Right lobe of liver (tissue), 6 donors: Measurements from ENCODE around the gene KIF25. TPM values are rescaled to one million over a fixed set of nuclear protein-coding genes. Genes with fewer than 3 reads are reported as not detected.

ENCODE experiments used
- ATAC-seq, 4 donors: fragments of 200-7000 bp; cut with Tn5 transposase; one replicate each; pipeline ENCODE4 v1.9.1; 2020; ENCODE audit warnings: mild to moderate bottlenecking in 4 of 4, moderate library complexity in 4 of 4
- DNase-seq, 3 donors: peaks; one replicate each; pipeline ENCODE4 v3.0.0-alpha.2; 2020
- H3K27ac ChIP-seq, 3 donors: fragments of 200-600 bp; one replicate each; pipeline ENCODE4 v1.8.0; 2022
- H3K27me3 ChIP-seq, 2 donors: fragments of 200-600 bp; one replicate each; pipeline ENCODE4 v1.8.0; 2022
- H3K36me3 ChIP-seq, 4 donors: fragments of 200-600 bp; sonication (generic) in 1 of 4; one replicate each; pipeline versions ENCODE4 v1.5.1 to v1.8.0; 2017 to 2022; ENCODE audit warnings: control low read depth in 1 of 4
- H3K4me1 ChIP-seq, 4 donors: fragments of 200-600 bp; sonication (generic) in 1 of 4; one replicate each; pipeline versions ENCODE4 v1.5.1 to v1.8.0; 2017 to 2022; ENCODE audit warnings: control low read depth in 1 of 4
- H3K4me3 ChIP-seq, 3 donors: fragments of 200-600 bp; one replicate each; pipeline ENCODE4 v1.8.0; 2022
- H3K9me3 ChIP-seq, 4 donors: fragments of 200-600 bp; sonication (generic) in 1 of 4; one replicate each; pipeline versions ENCODE4 v1.5.1 to v1.8.0; 2017 to 2022; ENCODE audit warnings: control low read depth in 1 of 4
- CTCF ChIP-seq, 4 donors: fragments of 200-600 bp in 3 of 4; fragments of 450-650 bp in 1 of 4; IDR thresholded peaks; one replicate each; pipeline versions ENCODE4 v1.5.1 to v1.8.0; 2016 to 2022; ENCODE audit warnings: antibody characterized with exemption in 4 of 4, mild to moderate bottlenecking in 2 of 4
- POLR2A ChIP-seq: fragments of 450-650 bp; IDR thresholded peaks from one replicate; pipeline ENCODE4 v1.6.1; 2017; ENCODE audit warnings: antibody characterized with exemption, mild to moderate bottlenecking
- WGBS: methylation state at CpG from one replicate; pipeline ENCODE4 v1.1.6; 2018; ENCODE audit warnings: low coverage, low lambda C conversion rate; ENCODE audit not compliant: insufficient coverage; ENCODE audit errors: missing lambda C conversion rate; 5-methylcytosine and 5-hydroxymethylcytosine counted together
- intact Hi-C, 2 donors: fragments of 100-400 bp; cut with DNase I; formaldehyde crosslinking; loops; one replicate each; pipeline versions ENCODE4 v1.11.2 to v1.14.1; 2022
- total RNA-seq, 6 experiments: library from RNA; depleted of rRNA in 2 of 6; stranded (reverse); fragments of >200 nt in 2 of 6; fragmentation: NEBNext Ultra II Directional in 3 of 6; extraction: Animal tissue kit (Norgen Biotek cat#: 25700) in 3 of 6; gene quantifications; one replicate each; pipeline versions ENCODE4 v1.1.0 to v1.2.4, GENCODE V29; 2016 to 2023
- donor health status: DM: no; HTN: yes; CAD: no.
- donor health status: DM: no; HTN: no; CAD: no.
- donor health status: DM: no; HTN: no; CAD: no.
- donor health status: DM: no; HTN: yes; CAD: no.
- donor health status: DM: no; HTN: yes; CAD: no.

KIF25 gene
- total RNA-seq, 6 experiments from 2014 or later: 0.15 TPM; not detected in 5

GRCh38 chr6:168062346-168063289, 65.1 kb downstream of the KIF25 start:
- H3K9me3 ChIP-seq: no peaks in the 10 kb centered on the region
- ATAC-seq (no peak), DNase-seq (no peak)
- H3K36me3 ChIP-seq: no peaks in the 10 kb centered on the region
- H3K27ac ChIP-seq: no peak overlapping the region
- H3K27me3 ChIP-seq: no peaks in the 10 kb centered on the region
- TF ChIP-seq POLR2A: no peak
- no peak for TF ChIP-seq CTCF (IDR thresholded peaks at IDR 0.05)
- intact Hi-C loops: no loop called here
- H3K4me1 ChIP-seq: no peaks in the 10 kb centered on the region
- H3K4me3 ChIP-seq: no peak overlapping the region
- WGBS: 0% methylated on average over 1 of the region's 31 CpGs

GRCh38 chr6:168063431-168063830, 66.0 kb downstream of the KIF25 start:
- Histone ChIP-seq H3K4me3 (no peak overlapping the region), H3K9me3 (no peaks in the 10 kb centered on the region), H3K27ac (no peak overlapping the region), H3K4me1 (no peaks in the 10 kb centered on the region), H3K36me3 (no peaks in the 10 kb centered on the region), H3K27me3 (no peaks in the 10 kb centered on the region)
- TF ChIP-seq POLR2A (no peak), CTCF (IDR thresholded peaks at IDR 0.05) (no peak)
- intact Hi-C loops: no loop called here
- DNase-seq (no peak), ATAC-seq (no peak)
- 100% methylated on average over 3 of the region's 13 CpGs for WGBS

- DNase-seq (no peak), ATAC-seq (no peak)
- intact Hi-C loops: no loop called here
- Histone ChIP-seq H3K36me3 (no peaks in the 10 kb centered on the region), H3K4me1 (no peaks in the 10 kb centered on the region), H3K27me3 (no peaks in the 10 kb centered on the region), H3K4me3 (no peak overlapping the region), H3K27ac (no peak overlapping the region), H3K9me3 (no peaks in the 10 kb centered on the region)
- TF ChIP-seq POLR2A (no peak), CTCF (IDR thresholded peaks at IDR 0.05) (no peak)
- WGBS: no CpG with 5 or more reads among the region's 11 CpGs
Measured at GRCh38 chr6:168064226-168064807, 66.8 kb downstream of the KIF25 start.

- H3K36me3 ChIP-seq: no peaks in the 10 kb centered on the region
- H3K27me3 ChIP-seq: no peaks in the 10 kb centered on the region
- H3K27ac ChIP-seq: no peak overlapping the region
- H3K9me3 ChIP-seq: no peaks in the 10 kb centered on the region
- no peak for ATAC-seq
- DNase-seq: no peak
- H3K4me1 ChIP-seq: no peaks in the 10 kb centered on the region
- intact Hi-C loops: no loop called here
- WGBS: 89% methylated on average over 15 of the region's 24 CpGs
- TF ChIP-seq POLR2A (no peak), CTCF (IDR thresholded peaks at IDR 0.05) (no peak)
- H3K4me3 ChIP-seq: no peak overlapping the region
Measured at GRCh38 chr6:168067081-168067759, 69.7 kb downstream of the KIF25 start.
